GM12878 (cell line): ENCODE data around the gene PRF1. TPM values are rescaled to one million over a fixed set of nuclear protein-coding genes. Genes with fewer than 3 reads are reported as not detected.

Source experiments
- ATAC-seq: fragments of 200-7000 bp; cut with Tn5 transposase; 3 replicates; pipeline ENCODE4 v1.9.1; 2020; ENCODE audit warnings: mild to moderate bottlenecking, moderate library complexity
- BruUV-seq: library from RNA; stranded (reverse); fragments of 400-500 nt; replicated peaks from 2 replicates; lab custom pipeline; 2021; lab: Mats Ljungman, UMichigan
- CTCF ChIA-PET: fragments of 300-600 bp; sonication (Branson Sonifier 250); formaldehyde crosslinking; extraction: SDS; loops from one replicate; lab custom pipeline; 2021; ENCODE audit warnings: inconsistent platforms; lab: Yijun Ruan, JAX
- POLR2A ChIA-PET: fragments of 350-600 bp; formaldehyde crosslinking; extraction: SDS; loops from one replicate; lab custom pipeline; 2021; ENCODE audit warnings: inconsistent platforms; lab: Charles Lee
- RAD21 ChIA-PET: fragments of 300-600 bp; sonication (Branson Sonifier 250); formaldehyde crosslinking; loops from one replicate; lab custom pipeline; 2023; ENCODE audit warnings: antibody characterized with exemption; ENCODE audit not compliant: unreplicated experiment; lab: Charles Lee
- SMC1A ChIA-PET: fragments of 300-600 bp; sonication (Branson Sonifier 250); formaldehyde crosslinking; loops from one replicate; lab custom pipeline; 2023; ENCODE audit not compliant: unreplicated experiment, uncharacterized antibody; lab: Charles Lee
- DNase-seq: peaks from one replicate; pipeline ENCODE4 v3.0.0-alpha.2; 2011; ENCODE audit warnings: low read depth, low spot score
- FAIRE-seq: peaks from 3 replicates; lab custom pipeline; 2011; peaks lifted over from hg19 to GRCh38; lab: Jason Lieb, UNC
- H2AFZ ChIP-seq: 2 replicates; pipeline ENCODE4 v1.6.0; 2011; ENCODE audit warnings: low read depth, low read length, control low read depth; ENCODE audit not compliant: control insufficient read depth
- H3K27ac ChIP-seq: 2 replicates; pipeline ENCODE4 v1.5.1; 2011; ENCODE audit warnings: control low read depth; ENCODE audit not compliant: control insufficient read depth, insufficient read depth
- H3K27me3 ChIP-seq, 2 experiments: replicated peaks in 1 of 2; 2 replicates each; pipeline versions ENCODE4 v1.6.0 to v1.6.1; 2011; ENCODE audit warnings: low read length in 1 of 2; ENCODE audit not compliant: control insufficient read depth in 2 of 2, insufficient read depth in 2 of 2
- H3K36me3 ChIP-seq, 2 experiments: 2 replicates each; pipeline ENCODE4 v1.5.1; 2011; ENCODE audit warnings: low read length in 1 of 2; ENCODE audit not compliant: control insufficient read depth in 2 of 2, insufficient read depth in 2 of 2
- H3K4me1 ChIP-seq: 2 replicates; pipeline ENCODE4 v1.6.1; 2011; ENCODE audit warnings: mild to moderate bottlenecking, low read length, moderate library complexity, mixed read lengths; ENCODE audit not compliant: control insufficient read depth, insufficient read depth
- H3K4me2 ChIP-seq: 2 replicates; pipeline ENCODE4 v1.6.0; 2011; ENCODE audit warnings: control low read depth; ENCODE audit not compliant: control insufficient read depth, insufficient read depth
- H3K4me3 ChIP-seq: fragments of 200-600 bp; sonication (generic); 2 replicates; pipeline ENCODE4 v1.5.1; 2016
- H3K79me2 ChIP-seq: 2 replicates; pipeline ENCODE4 v1.6.0; 2011; ENCODE audit warnings: low read length; ENCODE audit not compliant: control insufficient read depth, insufficient read depth
- H3K9ac ChIP-seq: 2 replicates; pipeline ENCODE4 v1.8.0; 2011; ENCODE audit warnings: low read length, control low read depth, mixed read lengths; ENCODE audit not compliant: control insufficient read depth, insufficient read depth
- H3K9me3 ChIP-seq: replicated peaks from 3 replicates; pipeline ENCODE4 v1.5.1; 2011; ENCODE audit warnings: mild to moderate bottlenecking, low read length; ENCODE audit not compliant: control insufficient read depth, insufficient read depth
- H4K20me1 ChIP-seq: 2 replicates; pipeline ENCODE4 v1.6.0; 2011; ENCODE audit not compliant: control insufficient read depth, insufficient read depth
- BCLAF1 ChIP-seq: fragments of 450-650 bp; IDR thresholded peaks from 2 replicates; pipeline ENCODE4 v1.6.1; 2017; ENCODE audit warnings: antibody characterized with exemption, mild to moderate bottlenecking, moderate library complexity
- BMI1 ChIP-seq: fragments of 450-650 bp; IDR thresholded peaks from 2 replicates; pipeline ENCODE4 v1.6.1; 2016; ENCODE audit warnings: mild to moderate bottlenecking, moderate library complexity, borderline replicate concordance
- CTCF ChIP-seq, 3 experiments: IDR thresholded peaks in 2 of 3; conservative IDR thresholded peaks in 1 of 3; 2 replicates each; pipeline ENCODE4 v1.5.1; 2011; ENCODE audit warnings: low read depth in 3 of 3, low read length in 3 of 3, mild to moderate bottlenecking in 3 of 3, control low read depth in 2 of 3, moderate library complexity in 2 of 3, inconsistent platforms in 1 of 3, mixed read lengths in 1 of 3; ENCODE audit not compliant: control insufficient read depth in 2 of 3, insufficient read depth in 1 of 3; ENCODE audit errors: extremely low read depth in 1 of 3
- FOS ChIP-seq: IDR thresholded peaks from 3 replicates; pipeline ENCODE4 v1.6.1; 2011; ENCODE audit warnings: borderline replicate concordance; ENCODE audit not compliant: insufficient read length; ENCODE audit errors: extremely low read depth
- HDAC6 ChIP-seq: fragments of 200-600 bp; sonication (generic); IDR thresholded peaks from one replicate; pipeline ENCODE4 v1.8.0; 2017; ENCODE audit warnings: antibody characterized with exemption; ENCODE audit not compliant: unreplicated experiment
- JUND ChIP-seq: IDR thresholded peaks from 2 replicates; pipeline ENCODE4 v1.6.1; 2012; ENCODE audit warnings: low read depth, mild to moderate bottlenecking, low read length, improper control_type of control experiment, moderate library complexity
- PAX8 ChIP-seq: fragments of 450-650 bp; IDR thresholded peaks from 2 replicates; pipeline ENCODE4 v1.6.1; 2017; ENCODE audit warnings: mild to moderate bottlenecking, moderate library complexity
- RELA ChIP-seq: fragments of 450-650 bp; IDR thresholded peaks from 2 replicates; pipeline ENCODE4 v1.8.0; 2014; ENCODE audit warnings: borderline replicate concordance; ENCODE audit not compliant: partially characterized antibody
- SMC3 ChIP-seq: IDR thresholded peaks from 2 replicates; pipeline ENCODE4 v1.6.1; 2011; ENCODE audit warnings: low read length, improper control_type of control experiment, borderline replicate concordance
- STAT1 ChIP-seq: fragments of 450-650 bp; conservative IDR thresholded peaks from 2 replicates; pipeline ENCODE4 v1.6.1; 2014; ENCODE audit warnings: antibody characterized with exemption, mild to moderate bottlenecking
- TBL1XR1 ChIP-seq: IDR thresholded peaks from 2 replicates; pipeline ENCODE4 v1.6.1; 2012; ENCODE audit warnings: low read depth, low read length, improper control_type of control experiment
- YY1 ChIP-seq: IDR thresholded peaks from 2 replicates; pipeline ENCODE4 v1.6.1; 2011; ENCODE audit warnings: low read depth, mild to moderate bottlenecking, low read length
- ZBTB11 ChIP-seq: fragments of 450-650 bp; formaldehyde crosslinking; IDR thresholded peaks from 2 replicates; pipeline ENCODE4 v1.5.0; 2022; ENCODE audit warnings: mild to moderate bottlenecking, missing genetic modification characterization
- WGBS: methylation state at CpG from one replicate; pipeline ENCODE4 v1.1.6; 2016; ENCODE audit warnings: low lambda C conversion rate; ENCODE audit not compliant: insufficient replicate concordance, insufficient coverage; ENCODE audit errors: missing lambda C conversion rate; 5-methylcytosine and 5-hydroxymethylcytosine counted together
- in situ Hi-C: fragments of 300-500 bp; cut with MboI; formaldehyde crosslinking; loops from 9 replicates; pipeline ENCODE4 v1.14.3; 2018; ENCODE audit warnings: mixed read lengths
- intact Hi-C: fragments of 100-400 bp; cut with micrococcal nuclease; formaldehyde crosslinking; loops from one replicate; pipeline ENCODE4 v1.14.2; 2022; ENCODE audit not compliant: unreplicated experiment
- polyA plus RNA-seq, 11 experiments: library from polyadenylated mRNA; depleted of rRNA in 4 of 11; unstranded in 6 of 11; stranded (reverse) in 5 of 11; fragments of >200 nt; fragmentation: Nextera tagmentation in 4 of 11; fragmentation: Illumina TruSeq in 1 of 11; extraction: Ambion mirVana in 4 of 11; extraction: Trizol in 1 of 11; gene quantifications; 1 replicate in 1 of 11; 2 replicates in 10 of 11; pipeline versions ENCODE4 v1.2.1 to v1.2.3, GENCODE V29; 2011 to 2016; ENCODE audit warnings: inconsistent platforms in 2 of 11, missing spikeins in 2 of 11, low read depth in 1 of 11
- total RNA-seq, 4 experiments: library from RNA; depleted of rRNA in 3 of 4; stranded (reverse); fragments of >200 nt in 3 of 4; fragmentation: Illumina TruSeq in 1 of 4; extraction: Trizol in 1 of 4; gene quantifications; 2 replicates each; pipeline versions ENCODE4 v1.2.1 to v1.2.3, GENCODE V29; 2013 to 2021

Gene PRF1
- total and polyA plus RNA-seq, 10 of the 15 experiments (the other 5 are each of a cell fraction or from before 2014, with no cell fraction given): 0.84 to 15.7 (median 1.3) TPM

GRCh38 chr10:70550459-70550858 lies 52.1 kb downstream of the PRF1 start (continued):
- no peak for TF ChIP-seq STAT1

GRCh38 chr10:70549962-70550458 lies 52.5 kb downstream of the PRF1 start:
- in situ Hi-C loops: loop anchor here (5.0 kb wide), 2 partner anchors 212 to 332 kb away; no protein-coding TSS in a partner anchor
- peaks cover 0 to 3% of the 10 kb centered on the region in 2 experiments; a peak in 2 of 4 replicates for H3K36me3 ChIP-seq
- H3K27me3 ChIP-seq: no peaks in the 10 kb centered on the region
- no peaks in the 10 kb centered on the region for H3K9me3 ChIP-seq
- DNase-seq (peak; percentile 17), FAIRE-seq (peak; percentile 98), ATAC-seq (peak; percentile 97)
- WGBS: 80% methylated on average over 3 of the region's 3 CpGs
- H3K79me2 ChIP-seq: no peaks in the 10 kb centered on the region
- intact Hi-C loops: loop anchor here (1.0 to 2.0 kb wide), 3 partner anchors 209 to 330 kb away; partner anchors contain the start of gene SGPL1
- no peak overlapping the region for H3K9ac ChIP-seq
- H2AFZ ChIP-seq: no peak overlapping the region
- BruUV-seq: no TSS peak
- RAD21 ChIA-PET: interaction anchor here (0.6 to 2.6 kb wide), 4 partner anchors 88 to 970 kb away, joined by 3 to 11 read pairs (median 7); no protein-coding TSS in a partner anchor
- SMC1A ChIA-PET: interaction anchor here (0.8 to 4.5 kb wide), 7 partner anchors 36 to 328 kb away, joined by 3 to 45 read pairs (median 4); no protein-coding TSS in a partner anchor
- H3K4me2 ChIP-seq: no peak overlapping the region
- POLR2A ChIA-PET: no interaction called here
- no peaks in the 10 kb centered on the region for H4K20me1 ChIP-seq
- no peak overlapping the region for H3K27ac ChIP-seq
- H3K4me3 ChIP-seq: no peak overlapping the region
- CTCF ChIA-PET: interaction anchor here (0.6 to 6.7 kb wide), 18 partner anchors 8 to 331 kb away, joined by 3 to 87 read pairs (median 4); no protein-coding TSS in a partner anchor
- H3K4me1 ChIP-seq: no peaks in the 10 kb centered on the region
- TF ChIP-seq ZBTB11 (CRISPR knock-in tag) (no peak), BCLAF1 (no peak), SMC3 (peak; percentile 99), RELA (peak; percentile 52), FOS (no peak), YY1 (peak; percentile 54), BMI1 (no peak), JUND (no peak), PAX8 (no peak), CTCF (IDR thresholded peaks at IDR 0.05 in 2 of 3, conservative IDR thresholded peaks at IDR 0.05 in 1 of 3; ENCODE audit: control insufficient read depth in 2 of 3, extremely low read depth in 1 of 3, insufficient read depth in 1 of 3, low read depth in 3 of 3, low read length in 3 of 3) (peak; percentile 87 to 91 (median 91)), TBL1XR1 (peak; percentile 39; the same call in 1 of the 2 replicates), STAT1 (0 out of 2 replicates have a peak, but pooled peaks have one; percentile 42), HDAC6 (no peak)
